OCI-M1 (cell line): Measurements from ENCODE around the gene C9orf40.

Source experiments
- DNase-seq: peaks from one replicate; lab custom pipeline; 2025; lab: John Stamatoyannopoulos, UW

C9orf40 gene

DNA sequence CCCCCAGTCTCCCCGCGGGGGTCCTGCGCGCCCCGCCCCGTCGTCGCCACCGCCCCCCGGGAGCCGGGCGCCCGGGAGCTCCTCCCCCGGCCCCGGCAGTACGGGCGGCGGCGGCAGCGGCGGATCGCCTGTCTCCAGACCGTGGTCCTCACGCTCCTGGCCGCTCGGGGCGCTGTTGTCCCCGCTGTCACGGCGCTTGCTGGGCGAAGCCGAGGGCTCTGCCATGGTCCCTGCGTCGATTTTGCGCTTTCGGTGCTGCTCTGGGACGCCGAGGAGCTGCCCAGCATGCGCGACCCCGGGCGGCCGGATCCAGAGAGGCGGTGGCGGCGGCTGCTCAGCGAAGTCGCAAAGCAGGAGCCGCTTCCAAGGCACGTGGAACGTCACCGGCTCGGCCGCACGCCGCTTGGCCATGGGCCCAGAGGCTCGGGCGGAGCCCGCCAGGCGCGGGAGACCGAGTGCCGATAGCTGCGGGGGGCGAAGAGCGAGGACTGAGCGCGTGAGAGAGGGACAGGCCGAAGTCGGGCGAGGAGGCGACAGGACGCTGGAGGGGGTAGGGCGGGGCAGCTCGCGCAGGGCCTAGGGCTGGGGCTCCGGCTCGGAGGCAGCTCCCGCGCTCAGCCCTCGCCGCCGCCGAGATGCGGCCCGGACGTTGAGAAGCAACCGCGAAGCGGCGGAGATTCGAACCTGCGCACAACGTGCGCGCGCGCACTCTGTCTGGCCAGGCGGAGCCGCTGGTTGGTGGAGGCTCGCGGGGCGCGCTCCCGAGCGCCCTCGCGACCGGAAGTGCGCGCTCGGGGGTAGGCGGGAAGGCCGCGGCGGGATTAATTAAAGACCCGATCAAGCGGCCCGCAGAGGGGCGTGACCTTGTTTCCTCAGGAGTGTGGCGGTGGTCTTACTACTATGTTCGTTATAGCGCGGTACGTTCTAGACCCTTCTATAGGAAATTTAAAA is at the start of gene C9orf40:
Gene C9orf40, minus strand, starts transcription at position 712 of the 951 bp plus-strand sequence. Its CDS starts 301 bp downstream, at position 411.
- peak; percentile 95 for DNase-seq

DNA sequence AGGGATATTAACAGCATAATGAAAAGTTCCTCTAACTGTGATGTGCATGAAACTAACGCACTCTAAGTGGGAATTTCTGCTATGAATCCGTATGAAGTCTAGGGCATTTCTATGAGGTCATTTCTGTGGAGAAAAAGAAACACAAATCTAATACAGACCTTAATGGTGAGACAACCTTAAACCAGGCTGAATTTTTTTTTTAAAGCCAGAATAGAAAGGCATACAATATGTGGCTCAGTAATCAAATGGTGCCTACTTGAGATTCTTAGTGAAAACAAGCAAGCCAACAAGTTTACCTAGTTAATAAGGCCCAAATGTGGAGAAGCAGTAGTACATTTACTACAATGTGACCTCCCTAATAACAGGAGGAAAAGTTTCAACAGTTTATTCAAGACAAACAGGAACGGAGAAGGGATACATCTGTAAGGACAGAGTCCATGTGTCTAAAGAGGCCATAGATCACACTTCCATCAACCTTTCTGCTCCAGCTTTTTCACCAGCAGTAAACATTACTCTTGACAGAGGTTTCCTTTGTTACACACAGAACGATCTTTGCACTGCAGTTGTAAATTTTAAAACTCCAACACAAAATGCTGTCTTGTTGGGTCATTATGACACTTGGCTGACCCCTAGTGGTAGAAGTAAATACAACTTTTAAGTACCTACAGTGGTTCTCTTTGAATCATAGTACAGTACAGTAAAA is 49.2 kb upstream of the C9orf40 start:
- DNase-seq = peak; percentile 88

GRCh38 chr9:75000835-75001234 is 48.1 kb upstream of the C9orf40 start:
- no peak for DNase-seq

DNA sequence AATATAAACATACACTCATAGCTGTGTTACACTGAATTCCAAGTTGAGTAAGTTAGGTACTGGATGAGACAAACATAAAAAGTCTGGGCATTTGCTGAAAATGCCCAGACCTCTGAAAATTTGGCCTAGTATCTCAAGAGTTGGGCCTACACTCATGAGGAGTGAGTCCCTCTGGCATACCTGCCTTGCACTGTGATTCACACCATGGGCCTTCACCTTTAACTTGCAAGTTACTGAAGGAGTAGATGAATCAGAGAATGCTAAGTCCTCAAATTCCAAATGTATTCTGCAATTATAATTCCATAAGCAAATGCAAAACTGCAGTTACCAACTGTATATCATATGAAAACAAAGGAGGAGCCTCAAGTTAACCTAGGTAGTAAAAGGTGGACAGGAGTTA is 32.3 kb upstream of the C9orf40 start:
- DNase-seq = no peak

- no peak for DNase-seq
Observed at GRCh38 chr9:74983709-74984108, 31.0 kb upstream of the C9orf40 start.

DNA sequence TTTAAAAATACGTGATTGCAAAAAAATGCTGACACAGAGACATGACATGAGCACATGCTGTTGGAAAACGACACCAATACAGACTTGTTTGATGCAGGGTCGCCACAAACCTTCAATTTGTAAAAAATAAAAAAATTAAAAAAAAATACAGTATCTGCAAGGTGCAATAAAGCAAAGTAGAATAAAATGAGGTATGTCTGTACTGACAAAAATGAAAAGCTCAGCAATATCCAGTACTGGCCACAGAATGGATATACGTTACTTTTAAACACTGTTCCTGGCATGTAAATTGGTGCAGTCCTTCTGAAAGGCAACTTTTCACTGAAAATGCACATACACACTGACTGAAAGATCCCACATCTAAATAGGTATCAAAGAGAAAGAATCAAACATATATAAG is 27.1 kb upstream of the C9orf40 start:
- no peak for DNase-seq

DNA sequence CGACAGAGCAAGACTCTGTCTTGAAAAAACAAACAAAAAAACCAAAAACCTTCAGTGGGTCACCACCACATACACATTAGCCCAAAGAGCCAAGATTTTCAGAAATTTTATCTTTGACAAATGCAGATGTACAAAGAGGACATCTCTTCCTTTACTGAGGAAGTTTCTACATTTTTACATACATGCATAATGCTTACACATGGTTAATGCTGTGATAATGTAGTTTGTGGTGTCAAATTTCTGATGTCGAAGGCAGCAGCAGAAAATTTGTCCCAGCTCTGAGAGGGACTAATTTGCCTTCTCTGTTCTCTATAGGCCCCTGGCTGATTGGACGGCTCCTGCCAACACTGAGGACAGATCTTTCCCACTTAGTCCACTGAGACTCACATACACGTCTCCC is 24.6 kb upstream of the C9orf40 start:
- no peak for DNase-seq

DNA sequence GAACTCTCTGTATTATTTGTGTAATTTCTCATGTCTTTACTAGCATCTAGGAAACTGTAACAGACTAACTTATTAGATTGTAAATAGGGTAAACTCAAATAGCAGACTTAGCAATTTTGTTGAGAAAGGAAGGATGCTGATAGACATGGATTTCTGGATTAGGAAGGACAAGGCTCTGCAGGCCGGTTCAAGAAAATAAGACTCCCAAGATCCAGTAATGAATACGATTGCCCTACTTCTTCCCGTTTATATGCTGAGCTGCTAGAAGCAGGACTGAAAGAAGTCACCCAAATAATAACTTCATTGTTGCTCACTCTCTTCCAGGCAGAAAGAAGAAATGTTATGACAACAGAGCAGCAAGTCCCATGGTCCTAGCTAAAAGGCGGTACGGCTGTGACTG is 22.8 kb upstream of the C9orf40 start:
- no peak for DNase-seq

DNA sequence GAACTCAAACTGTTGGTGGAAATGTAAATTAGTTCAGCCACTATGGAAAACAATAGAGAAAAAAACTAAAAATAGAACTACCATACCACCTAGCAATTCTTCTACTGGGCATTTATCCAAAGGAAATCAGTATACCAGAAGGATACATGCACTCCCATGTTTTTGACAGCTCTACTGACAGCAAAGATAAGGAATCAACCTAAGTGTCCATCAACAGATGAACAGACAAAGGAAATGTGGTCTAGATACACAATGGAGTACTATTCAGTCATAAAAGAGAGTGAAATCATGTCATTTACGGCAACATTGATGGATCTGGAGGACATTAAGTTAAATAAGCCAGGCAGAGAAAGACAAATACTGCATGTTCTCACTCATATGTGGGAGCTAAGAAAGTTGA is 21.8 kb upstream of the C9orf40 start:
- DNase-seq = no peak

DNA sequence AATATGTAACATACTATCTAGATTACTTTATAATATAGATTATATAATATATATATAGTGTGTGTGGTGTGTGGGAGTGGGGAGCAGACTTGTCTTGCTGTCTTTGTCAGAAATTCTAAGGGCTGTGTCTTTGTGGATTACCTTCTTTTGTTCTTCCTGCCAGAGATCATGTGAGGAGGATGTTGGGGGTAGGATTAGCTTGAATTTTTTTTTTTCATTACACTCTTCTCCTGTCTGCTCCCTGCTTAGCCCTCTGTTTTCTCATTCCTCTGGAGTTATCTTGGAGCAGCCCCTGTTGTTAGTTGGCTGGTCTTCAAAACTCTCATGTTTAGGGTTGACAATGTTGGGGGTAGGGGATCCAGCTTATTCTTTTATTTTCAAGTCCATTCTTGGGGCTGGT is 21.0 kb upstream of the C9orf40 start:
- DNase-seq = no peak

- no peak for DNase-seq
Observed at GRCh38 chr9:74963056-74963455, 10.3 kb upstream of the C9orf40 start.

- no peak for DNase-seq
Observed at GRCh38 chr9:74961496-74961895, 8.8 kb upstream of the C9orf40 start.

DNA sequence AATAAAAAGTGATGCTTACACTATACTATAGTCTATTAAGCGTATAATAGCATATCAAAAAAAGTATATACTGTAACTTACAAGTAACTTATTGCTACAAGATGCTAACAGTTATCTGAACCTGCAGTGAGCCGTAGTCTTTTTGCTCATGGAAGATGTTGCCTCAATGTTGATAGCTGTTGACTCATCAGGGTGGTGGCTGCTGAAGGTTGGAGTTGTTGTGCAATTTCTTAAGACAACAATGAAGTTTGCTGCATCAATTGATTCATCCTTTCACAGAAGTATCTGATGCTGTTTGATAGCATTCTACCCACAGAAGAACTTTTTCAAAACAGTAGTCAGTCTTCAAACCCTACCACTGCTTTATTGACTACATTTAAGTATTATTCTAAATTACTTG is 7.8 kb upstream of the C9orf40 start:
- DNase-seq = no peak

DNA sequence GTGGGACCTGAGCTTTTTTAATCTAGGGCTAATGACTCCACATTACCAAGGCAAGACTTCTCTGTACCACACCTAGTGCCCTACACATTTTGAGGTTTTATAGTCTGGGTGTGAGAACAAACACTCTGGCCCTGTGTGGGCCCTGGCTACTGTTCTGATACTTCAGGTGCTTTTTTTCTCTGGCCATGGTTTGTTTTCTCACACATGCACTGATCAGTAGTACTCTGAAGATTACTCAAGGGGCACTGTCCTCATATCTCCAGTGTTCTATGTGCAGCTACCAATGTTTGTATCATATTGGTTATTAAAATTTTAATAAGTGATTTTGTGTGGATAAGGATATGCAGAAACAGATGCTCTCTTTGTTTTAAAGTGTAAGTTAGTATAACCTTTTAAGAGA is 5.9 kb upstream of the C9orf40 start:
- DNase-seq = no peak

- DNase-seq = peak; percentile 54
Observed at GRCh38 chr9:74953235-74953751, 581 bp upstream of the C9orf40 start.

DNA sequence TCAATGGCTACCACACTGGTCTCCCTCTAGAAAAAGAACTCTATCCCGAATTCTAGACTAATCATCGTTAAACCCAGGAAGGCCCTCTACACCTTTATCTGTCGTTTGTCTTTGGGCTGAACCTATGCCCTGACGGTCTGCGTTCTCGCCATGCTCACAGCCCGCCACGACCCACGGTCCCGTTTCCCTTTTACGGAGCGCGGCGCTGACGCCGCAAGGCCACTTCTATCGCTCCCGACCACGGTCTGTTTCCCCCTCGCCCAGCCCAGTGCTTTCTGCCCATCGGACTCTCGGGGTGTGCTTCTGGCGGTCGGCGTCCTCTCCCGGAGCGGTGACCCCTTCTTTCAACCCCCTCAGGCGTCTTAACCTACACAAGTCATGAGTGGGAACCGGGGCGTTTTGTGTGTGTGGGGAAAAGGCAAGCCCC is 974 bp downstream of the C9orf40 start:
- peak; percentile 65 for DNase-seq

GRCh38 chr9:74951107-74951720 is 1.5 kb downstream of the C9orf40 start:
- DNase-seq = no peak

- peak; percentile 24 for DNase-seq
Observed at GRCh38 chr9:74949859-74950855, 2.6 kb downstream of the C9orf40 start.

DNA sequence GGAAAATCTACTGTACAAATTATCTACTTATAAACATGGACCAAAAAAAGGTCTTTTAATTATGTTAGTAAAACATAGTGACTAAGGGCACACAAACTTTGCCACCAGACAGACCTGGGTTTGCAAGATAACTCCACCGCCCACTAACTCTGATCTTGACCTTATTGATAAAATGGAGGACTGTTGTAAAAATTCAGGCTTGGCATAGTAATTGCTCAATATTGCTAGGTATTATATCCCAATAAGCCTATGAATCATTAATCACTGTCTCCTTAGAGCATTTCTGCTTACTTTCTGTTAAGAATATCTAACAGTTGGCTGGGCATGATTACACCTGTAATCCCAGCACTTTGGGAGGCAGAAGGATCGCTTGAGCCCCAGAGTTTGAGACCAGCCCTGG is 3.8 kb downstream of the C9orf40 start:
- DNase-seq = peak; percentile 66

- no peak for DNase-seq
Observed at GRCh38 chr9:74946686-74947085, 6.0 kb downstream of the C9orf40 start.

DNA sequence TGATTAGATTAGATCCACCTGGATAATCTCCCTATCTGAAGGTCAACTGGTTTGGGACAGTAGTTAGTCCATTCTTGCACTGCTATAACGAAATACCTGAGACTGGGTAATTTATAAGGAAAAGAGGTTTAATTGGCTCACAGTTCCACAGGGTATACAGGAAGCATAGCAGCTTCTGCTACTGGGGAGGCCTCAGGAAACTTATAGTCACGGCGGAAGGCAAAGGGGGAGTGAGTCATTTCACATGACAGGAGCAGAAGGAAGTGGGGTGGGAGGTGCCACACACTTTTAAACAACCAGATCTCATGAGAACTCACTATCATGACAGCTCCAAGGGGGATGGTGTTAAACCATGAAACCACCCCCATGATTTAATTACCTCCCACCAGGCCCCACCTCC is 9.9 kb downstream of the C9orf40 start:
- DNase-seq = peak; percentile 42
